SK-N-DZ (cell line): ENCODE results near the gene DEGS2.
A peak's percentile ranks its signal among the peaks of the same experiment; 100 is the strongest.

Experiments used
- DNase-seq: peaks from one replicate; pipeline ENCODE4 v3.0.0-alpha.2; 2015; ENCODE audit warnings: low spot score

The DEGS2 gene

GRCh38 chr14:100132903-100133510 lies 26.4 kb downstream of the DEGS2 start:
- no peak for DNase-seq

GRCh38 chr14:100132161-100132902 lies 27.1 kb downstream of the DEGS2 start:
- DNase-seq, result no peak

GRCh38 chr14:100131181-100131580 lies 28.3 kb downstream of the DEGS2 start:
- DNase-seq, result no peak

- DNase-seq, result no peak
These were observed 28.9 kb downstream of the DEGS2 start for GRCh38 chr14:100130521-100130920.

- DNase-seq, result peak; percentile 40
These were observed 30.3 kb downstream of the DEGS2 start for GRCh38 chr14:100129161-100129589.

- no peak for DNase-seq
These were observed 30.8 kb downstream of the DEGS2 start for GRCh38 chr14:100128688-100129087.

GRCh38 chr14:100127853-100128455 lies 31.5 kb downstream of the DEGS2 start:
- DNase-seq, result no peak

- DNase-seq, result no peak
These were observed 33.0 kb downstream of the DEGS2 start for GRCh38 chr14:100126401-100126800.

- no peak for DNase-seq
These were observed 34.8 kb downstream of the DEGS2 start for GRCh38 chr14:100124551-100125088.

- no peak for DNase-seq
These were observed 35.8 kb downstream of the DEGS2 start for GRCh38 chr14:100123618-100124017.

- DNase-seq, result no peak
These were observed 36.8 kb downstream of the DEGS2 start for GRCh38 chr14:100122481-100123223.

- no peak for DNase-seq
These were observed 37.6 kb downstream of the DEGS2 start for GRCh38 chr14:100121643-100122480.

GRCh38 chr14:100120522-100121269 lies 38.7 kb downstream of the DEGS2 start:
- DNase-seq, result no peak

GRCh38 chr14:100119251-100119650 lies 40.2 kb downstream of the DEGS2 start:
- DNase-seq, result no peak

- DNase-seq, result no peak
These were observed 40.9 kb downstream of the DEGS2 start for GRCh38 chr14:100118396-100119011.

- DNase-seq, result no peak
These were observed 41.6 kb downstream of the DEGS2 start for GRCh38 chr14:100117633-100118395.

GRCh38 chr14:100117026-100117425 lies 42.4 kb downstream of the DEGS2 start:
- no peak for DNase-seq

GRCh38 chr14:100116134-100116533 lies 43.3 kb downstream of the DEGS2 start:
- no peak for DNase-seq

GRCh38 chr14:100115726-100116125 lies 43.7 kb downstream of the DEGS2 start:
- DNase-seq, result no peak
